Adipocyte (in vitro differentiated cells): Measurements from ENCODE around the gene F8.

ENCODE experiments used
- DNase-seq: peaks from one replicate; pipeline ENCODE4 v3.0.0-alpha.2; 2015; ENCODE audit warnings: low read depth
- H3K27me3 ChIP-seq: replicated peaks from 2 replicates; pipeline ENCODE4 v1.7.0; 2013; ENCODE audit warnings: mild to moderate bottlenecking, low read length, moderate library complexity; ENCODE audit not compliant: control insufficient read depth, insufficient read depth
- H3K36me3 ChIP-seq: 2 replicates; pipeline ENCODE4 v1.7.0; 2013; ENCODE audit warnings: low read length, mild to moderate bottlenecking, moderate library complexity; ENCODE audit not compliant: control insufficient read depth, insufficient read depth, severe bottlenecking
- H3K4me1 ChIP-seq: 2 replicates; pipeline ENCODE4 v1.7.0; 2013; ENCODE audit warnings: mild to moderate bottlenecking, low read length, moderate library complexity; ENCODE audit not compliant: control insufficient read depth, insufficient read depth
- H3K4me3 ChIP-seq: 2 replicates; pipeline ENCODE4 v1.7.0; 2013; ENCODE audit warnings: mild to moderate bottlenecking, low read length, moderate library complexity
- H3K9ac ChIP-seq: 2 replicates; pipeline ENCODE4 v1.7.0; 2013; ENCODE audit warnings: mild to moderate bottlenecking, low read length, moderate library complexity
- H3K9me3 ChIP-seq: 2 replicates; pipeline ENCODE4 v1.7.0; 2013; ENCODE audit warnings: mild to moderate bottlenecking, low read length, moderate library complexity; ENCODE audit not compliant: control insufficient read depth

F8 gene

DNA sequence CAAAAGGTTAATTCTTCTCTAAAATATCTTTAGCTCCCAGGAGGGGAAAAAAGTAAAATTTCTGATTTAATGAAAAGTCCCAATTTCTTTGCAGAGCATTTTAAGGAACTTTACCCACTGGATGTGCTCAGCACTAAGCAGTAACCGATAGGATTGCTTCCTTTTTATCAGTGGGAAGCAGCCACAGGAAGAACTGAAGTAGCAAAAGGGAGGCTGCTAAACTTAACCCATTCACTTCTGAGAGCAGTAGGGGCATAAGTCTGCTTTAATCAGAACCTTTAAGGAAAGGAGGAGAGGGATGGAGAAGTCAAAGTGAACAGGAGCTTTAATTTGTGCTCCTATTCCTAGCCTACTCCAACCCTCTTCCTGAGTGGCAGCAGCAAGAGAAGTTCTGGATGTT, at the start of gene F8:
Gene F8, minus strand, starts transcription at position 139 of the 400 bp plus-strand sequence. CDS start 171 bp downstream, outside the sequence.
- Histone ChIP-seq H3K36me3 (no peaks in the 10 kb centered on the region), H3K9me3 (no peaks in the 10 kb centered on the region), H3K4me1 (no peaks in the 10 kb centered on the region), H3K9ac (no peak within 1 kb of the TSS), H3K27me3 (no peaks in the 10 kb centered on the region), H3K4me3 (no peak within 1 kb of the TSS)
- DNase-seq: no peak

DNA sequence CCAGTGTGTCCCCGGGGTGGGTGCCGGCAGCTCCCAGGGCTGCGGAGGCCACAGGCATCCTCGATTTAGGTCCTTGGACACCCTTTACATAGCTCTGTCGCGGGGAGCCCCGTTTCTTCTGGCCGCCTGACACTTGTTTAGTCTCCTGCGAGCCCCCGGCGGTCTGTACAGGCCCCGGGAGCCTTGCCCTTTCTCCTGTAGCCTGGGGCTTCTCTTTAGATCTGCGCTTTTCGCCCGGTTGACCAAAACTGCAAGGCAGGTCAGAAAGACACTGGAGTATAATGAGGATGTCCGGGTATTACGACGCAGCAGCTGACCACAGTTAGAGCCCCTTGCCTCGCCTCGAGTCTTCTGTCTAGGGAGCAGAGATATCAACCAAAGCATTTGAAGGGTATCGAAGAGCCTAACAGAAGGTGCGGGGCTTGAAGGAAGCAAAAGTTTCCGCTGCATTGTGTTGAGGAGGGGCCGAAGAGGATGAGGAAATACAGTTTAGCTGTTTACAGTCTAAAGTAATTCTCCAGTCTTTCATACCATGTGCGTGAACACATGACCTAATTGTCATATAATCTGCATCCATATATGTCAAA, 49.3 kb upstream of the F8 start:
- H3K9me3 ChIP-seq: no peaks in the 10 kb centered on the region
- H3K4me1 ChIP-seq: peaks cover 25% of the 10 kb centered on the region
- H3K4me3 ChIP-seq: peak overlapping the region; percentile 89
- H3K9ac ChIP-seq: peak overlapping the region; percentile 87
- H3K36me3 ChIP-seq: peaks cover 2% of the 10 kb centered on the region
- peak; percentile 17 for DNase-seq
- H3K27me3 ChIP-seq: no peaks in the 10 kb centered on the region

DNA sequence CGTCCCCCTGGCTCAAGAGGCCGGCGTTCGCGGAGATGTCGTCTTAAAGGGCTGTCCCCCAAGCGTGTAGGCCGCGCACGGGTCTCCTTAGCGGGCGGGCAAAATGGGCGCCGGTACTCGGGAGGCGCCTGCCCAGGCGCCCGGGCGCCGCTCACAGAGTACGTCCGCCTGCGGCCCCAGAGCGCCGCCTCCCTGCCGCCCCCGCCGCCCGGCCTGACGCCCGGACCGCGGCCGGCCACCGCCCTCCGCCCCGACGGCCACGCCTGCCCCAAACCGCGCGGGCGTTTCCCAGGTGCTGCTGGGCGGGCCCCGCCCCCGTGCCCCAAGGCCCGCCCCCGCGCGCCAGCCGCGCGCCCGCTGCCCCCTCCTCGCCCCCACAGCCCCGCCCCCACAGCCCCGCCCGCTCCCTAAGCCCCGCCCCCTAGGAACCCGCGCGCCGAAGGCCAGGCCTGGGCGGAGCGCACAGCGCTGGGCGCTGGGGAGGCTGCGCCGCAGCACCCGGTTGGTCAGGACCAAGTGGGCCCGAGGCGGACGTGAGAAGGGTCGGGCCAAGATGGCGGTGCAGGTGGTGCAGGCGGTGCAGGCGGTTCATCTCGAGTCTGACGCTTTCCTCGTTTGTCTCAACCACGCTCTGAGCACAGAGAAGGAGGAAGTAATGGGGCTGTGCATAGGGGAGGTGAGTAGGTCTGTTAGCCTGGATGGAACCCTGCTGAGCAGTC, 48.6 kb upstream of the F8 start, which contains the start of the genes BRCC3, CMC4 and MTCP1:
Gene BRCC3, plus strand, starts transcription at position 534 of the 719 bp plus-strand sequence. Its CDS starts 20 bp downstream, at position 554.
Gene CMC4, minus strand, starts transcription at position 162 of the 719 bp plus-strand sequence. CDS start 7,113 bp downstream, outside the sequence.
Gene MTCP1, minus strand, starts transcription at position 162 of the 719 bp plus-strand sequence. CDS start 5,126 bp downstream, outside the sequence.
- H3K9ac ChIP-seq: peak within 1 kb of the TSS; percentile 87
- peak; percentile 89 for DNase-seq
- H3K9me3 ChIP-seq: no peaks in the 10 kb centered on the region
- H3K4me3 ChIP-seq: peak within 1 kb of the TSS; percentile 89
- H3K36me3 ChIP-seq: no peaks in the 10 kb centered on the region
- peaks cover 25% of the 10 kb centered on the region for H3K4me1 ChIP-seq
- no peaks in the 10 kb centered on the region for H3K27me3 ChIP-seq

DNA sequence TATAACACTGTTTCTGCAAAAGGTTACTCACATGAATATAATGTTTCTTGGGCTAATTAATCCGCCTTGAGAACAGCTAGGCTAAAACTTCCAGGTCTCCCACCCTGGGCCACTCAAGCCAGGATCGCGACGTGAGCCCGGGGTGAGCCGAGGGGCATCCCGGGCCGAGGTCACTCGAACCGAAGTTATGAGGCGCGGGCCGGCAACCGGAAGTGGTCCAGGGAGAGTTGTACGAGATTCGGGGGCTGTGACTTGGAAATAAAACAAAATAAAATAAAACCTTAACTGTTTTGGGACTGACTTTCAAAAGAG, 48.1 kb upstream of the F8 start:
- H3K4me3 ChIP-seq: peak overlapping the region; percentile 86
- DNase-seq: peak; percentile 53
- H3K9ac ChIP-seq: peak overlapping the region; percentile 87
- H3K9me3 ChIP-seq: no peaks in the 10 kb centered on the region
- no peaks in the 10 kb centered on the region for H3K36me3 ChIP-seq
- peaks cover 27% of the 10 kb centered on the region for H3K4me1 ChIP-seq
- no peaks in the 10 kb centered on the region for H3K27me3 ChIP-seq

DNA sequence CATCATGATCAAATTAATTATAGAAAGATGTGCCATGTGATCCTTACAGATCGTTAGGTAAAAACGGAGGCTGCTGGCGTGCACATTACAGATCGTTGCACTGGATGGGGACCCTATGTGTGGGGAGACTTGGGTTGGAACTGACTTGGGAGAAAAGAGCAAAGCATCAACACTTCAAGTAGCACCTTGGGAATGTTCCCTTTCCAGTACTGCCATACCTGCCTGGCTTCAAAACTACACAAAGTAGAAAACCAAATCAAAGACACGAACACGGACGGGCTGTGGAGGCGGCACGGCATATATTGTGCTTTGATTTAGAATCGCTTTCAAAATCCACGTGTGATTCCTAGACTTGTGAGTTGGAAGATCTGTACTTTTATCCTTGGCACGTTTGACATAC, 47.5 kb upstream of the F8 start:
- Histone ChIP-seq H3K36me3 (no peaks in the 10 kb centered on the region), H3K4me1 (peaks cover 33% of the 10 kb centered on the region), H3K27me3 (no peaks in the 10 kb centered on the region), H3K9me3 (no peaks in the 10 kb centered on the region), H3K4me3 (peak overlapping the region; percentile 86), H3K9ac (peak overlapping the region; percentile 87)
- DNase-seq: no peak

DNA sequence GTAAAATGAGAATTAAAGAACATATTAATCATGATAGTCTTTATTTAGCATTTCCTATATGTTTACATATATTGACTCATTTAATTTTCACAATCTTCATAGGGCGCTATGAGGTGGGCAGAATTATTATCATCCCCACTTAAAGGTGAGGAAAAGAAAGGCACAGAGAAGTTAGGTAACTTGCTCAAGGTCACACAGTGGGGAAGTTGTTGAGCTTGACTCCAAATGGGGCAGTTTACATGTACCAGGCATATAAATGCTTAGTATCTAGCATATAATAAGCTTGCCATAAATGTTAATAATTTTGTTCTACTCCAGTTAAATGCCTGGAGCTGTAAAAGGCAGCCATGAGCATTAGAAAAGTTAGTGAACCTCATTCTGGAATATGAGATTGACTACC, 46.9 kb upstream of the F8 start:
- H3K9ac ChIP-seq: peak overlapping the region; percentile 87
- no peaks in the 10 kb centered on the region for H3K36me3 ChIP-seq
- H3K4me1 ChIP-seq: peaks cover 36% of the 10 kb centered on the region
- no peaks in the 10 kb centered on the region for H3K9me3 ChIP-seq
- no peaks in the 10 kb centered on the region for H3K27me3 ChIP-seq
- H3K4me3 ChIP-seq: peak overlapping the region; percentile 86
- no peak for DNase-seq

DNA sequence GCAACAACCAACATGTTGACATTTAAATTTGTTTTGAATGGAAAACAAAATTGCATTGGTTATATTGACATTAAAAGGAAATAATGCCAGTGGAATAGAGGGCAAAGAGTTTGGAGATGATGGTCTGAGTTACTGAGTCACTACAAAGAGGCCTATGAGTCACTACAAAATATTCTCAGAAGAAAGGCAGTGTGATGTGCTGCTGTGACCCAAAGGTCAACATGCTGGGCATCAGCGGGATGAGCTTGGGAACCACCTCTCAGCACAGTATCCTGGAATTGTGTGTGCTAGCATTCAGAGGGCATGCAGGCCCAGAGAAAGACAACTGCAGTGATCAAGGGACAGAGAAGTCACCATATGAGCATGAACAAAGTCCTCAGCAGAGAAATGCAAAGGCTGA, 45.6 kb upstream of the F8 start:
- Histone ChIP-seq H3K4me3 (no peak overlapping the region), H3K36me3 (no peaks in the 10 kb centered on the region), H3K9ac (no peak overlapping the region), H3K4me1 (peaks cover 36% of the 10 kb centered on the region), H3K27me3 (no peaks in the 10 kb centered on the region), H3K9me3 (no peaks in the 10 kb centered on the region)
- DNase-seq: peak; percentile 49

DNA sequence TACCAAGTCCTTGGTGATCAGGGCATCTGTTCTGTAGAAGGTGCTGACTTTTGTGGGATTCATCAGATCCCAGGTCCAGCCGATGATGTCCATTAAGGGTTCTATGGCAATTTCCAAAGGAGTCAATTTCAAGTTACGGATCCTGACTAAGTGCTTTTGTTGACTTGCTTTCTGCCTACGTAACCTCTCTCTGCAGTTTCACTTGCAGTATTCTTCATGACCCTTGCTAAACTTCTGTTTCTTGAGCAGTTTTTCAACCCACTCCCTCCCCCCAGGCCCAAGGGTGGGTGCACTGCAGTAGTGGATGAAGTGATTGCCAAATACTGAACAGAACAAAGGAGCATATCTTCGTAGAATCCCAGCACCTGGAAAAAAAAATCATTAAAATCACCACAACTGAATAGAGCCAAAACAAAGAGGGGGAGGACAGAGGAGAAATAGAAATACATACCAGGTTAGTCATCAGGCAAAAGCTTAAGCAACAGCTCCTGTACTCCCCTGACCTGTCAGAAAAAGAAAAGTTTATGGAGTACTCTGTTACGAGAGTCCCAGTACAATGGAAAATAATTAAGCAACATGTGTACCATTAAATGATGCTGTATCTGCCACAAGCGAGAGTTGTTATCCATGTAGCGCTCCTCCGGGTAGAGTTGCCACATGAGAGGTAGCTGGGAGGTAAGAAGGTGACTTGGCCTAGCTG, 42.7 kb upstream of the F8 start:
- no peaks in the 10 kb centered on the region for H3K9me3 ChIP-seq
- H3K4me1 ChIP-seq: peaks cover 36% of the 10 kb centered on the region
- H3K4me3 ChIP-seq: no peak overlapping the region
- H3K9ac ChIP-seq: no peak overlapping the region
- H3K36me3 ChIP-seq: no peaks in the 10 kb centered on the region
- peak; percentile 24 for DNase-seq
- no peaks in the 10 kb centered on the region for H3K27me3 ChIP-seq

DNA sequence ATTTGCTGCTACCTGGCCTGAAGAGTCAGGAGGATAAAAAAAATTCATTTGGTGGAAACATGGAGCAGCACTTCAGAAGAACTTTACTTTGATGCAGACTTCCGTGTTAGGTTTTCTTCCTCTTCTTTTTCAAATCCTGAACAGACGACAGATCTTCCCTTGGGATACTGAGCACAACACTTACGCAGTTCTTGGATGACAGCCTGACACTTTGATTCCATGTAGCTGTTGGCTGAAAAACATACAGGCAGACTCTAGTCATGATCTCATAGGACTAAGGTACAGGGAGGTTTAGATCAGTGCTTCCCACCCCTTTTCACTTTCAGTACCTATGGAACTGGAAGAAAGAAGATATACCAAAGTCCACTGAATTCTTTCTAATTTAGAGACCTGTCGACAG, 39.2 kb upstream of the F8 start:
- no peaks in the 10 kb centered on the region for H3K36me3 ChIP-seq

DNA sequence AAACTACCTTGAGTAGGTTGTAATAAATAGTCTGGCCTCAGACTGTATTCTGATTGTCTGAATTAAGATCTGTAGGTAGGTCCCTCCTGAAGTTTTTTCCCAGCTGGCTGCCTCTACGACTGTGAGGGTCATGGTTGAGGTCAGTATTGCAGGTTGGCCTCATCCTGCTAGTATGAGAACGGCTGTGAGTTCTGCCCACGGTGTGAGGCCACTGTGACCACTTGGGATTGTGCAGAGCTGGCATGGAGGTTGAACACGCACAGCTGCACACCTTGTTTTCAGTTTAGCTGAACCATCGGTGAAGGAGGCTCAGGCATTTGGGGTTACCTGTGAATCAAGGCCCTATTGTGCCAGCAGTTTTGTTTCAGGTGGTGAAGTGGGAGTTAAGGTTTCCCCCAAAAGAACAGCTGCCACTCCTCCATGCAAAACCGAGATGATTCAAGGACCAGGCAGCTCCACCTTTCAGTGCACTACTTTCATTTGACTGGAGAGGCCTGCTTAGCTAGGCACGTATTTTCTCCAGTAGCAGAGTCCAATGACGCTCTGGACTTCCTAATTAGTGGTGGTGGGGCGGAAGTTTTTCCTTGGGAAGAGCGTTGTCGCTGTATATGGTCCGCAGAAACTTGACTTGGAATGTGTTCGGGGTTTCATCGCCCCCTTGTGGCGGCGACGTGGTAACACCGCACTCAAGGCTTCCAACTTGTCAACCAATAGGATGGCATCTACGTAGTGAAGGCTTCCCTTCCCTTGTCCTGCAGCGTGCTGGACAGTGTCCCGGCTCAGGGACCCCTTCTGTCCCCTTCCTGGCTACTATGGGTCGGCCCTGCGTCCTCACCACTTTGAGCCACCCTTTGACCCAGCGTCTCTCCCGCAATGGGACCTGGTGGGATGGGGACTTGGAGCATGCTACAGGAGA, 34.6 kb upstream of the F8 start:
- DNase-seq: peak; percentile 74
- no peaks in the 10 kb centered on the region for H3K9me3 ChIP-seq
- H3K4me3 ChIP-seq: peak overlapping the region; percentile 39
- H3K27me3 ChIP-seq: no peaks in the 10 kb centered on the region
- peak overlapping the region; percentile 20 for H3K9ac ChIP-seq
- peaks cover 4% of the 10 kb centered on the region for H3K36me3 ChIP-seq
- peaks cover 5% of the 10 kb centered on the region for H3K4me1 ChIP-seq

More for the DNA sequence above, 39.2 kb upstream of the F8 start:
- Histone ChIP-seq H3K4me1 (peaks cover 16% of the 10 kb centered on the region), H3K9ac (no peak overlapping the region), H3K9me3 (no peaks in the 10 kb centered on the region), H3K4me3 (no peak overlapping the region), H3K27me3 (no peaks in the 10 kb centered on the region)
- DNase-seq: no peak
